HEK293T (cell line): ENCODE measurements around the gene KRTAP5-1.

ENCODE experiments used
- ARNT ChIP-seq: fragments of 450-650 bp; IDR thresholded peaks from 2 replicates; pipeline ENCODE4 v1.6.1; 2017; ENCODE audit warnings: mild to moderate bottlenecking
- BHLHE40 ChIP-seq: fragments of 450-650 bp; IDR thresholded peaks from 2 replicates; pipeline ENCODE4 v1.6.1; 2016; ENCODE audit warnings: mild to moderate bottlenecking, moderate library complexity, borderline replicate concordance
- FOXM1 ChIP-seq: fragments of 450-650 bp; IDR thresholded peaks from 2 replicates; pipeline ENCODE4 v1.6.1; 2017; ENCODE audit warnings: mild to moderate bottlenecking, borderline replicate concordance
- L3MBTL2 ChIP-seq: fragments of 450-650 bp; conservative IDR thresholded peaks from 2 replicates; pipeline ENCODE4 v1.6.1; 2016; ENCODE audit warnings: mild to moderate bottlenecking
- PKNOX1 ChIP-seq: fragments of 450-650 bp; IDR thresholded peaks from 2 replicates; pipeline ENCODE4 v1.6.1; 2016
- SP1 ChIP-seq: fragments of 450-650 bp; IDR thresholded peaks from 2 replicates; pipeline ENCODE4 v1.6.1; 2017
- SUZ12 ChIP-seq: fragments of 450-650 bp; IDR thresholded peaks from 2 replicates; pipeline ENCODE4 v1.6.1; 2016; ENCODE audit warnings: mild to moderate bottlenecking
- ZNF384 ChIP-seq: fragments of 450-650 bp; IDR thresholded peaks from 2 replicates; pipeline ENCODE4 v1.6.1; 2016

- TF ChIP-seq SUZ12 (no peak), BHLHE40 (no peak), SP1 (no peak), FOXM1 (no peak), PKNOX1 (no peak), L3MBTL2 (no peak), ZNF384 (no peak), ARNT (no peak)
Measured at GRCh38 chr11:1558775-1559110, 26.3 kb downstream of the KRTAP5-1 start.
